H1 (cell line): ENCODE measurements around the gene SLC47A2. TPM values are rescaled to one million over a fixed set of nuclear protein-coding genes. Genes with fewer than 3 reads are reported as not detected.

Source experiments
- CTCF ChIA-PET: fragments of 300-600 bp; sonication (Branson Sonifier 250); formaldehyde crosslinking; loops from one replicate; lab custom pipeline; 2021; ENCODE audit not compliant: partially characterized antibody; lab: Charles Lee
- POLR2A ChIA-PET: fragments of 300-600 bp; sonication (Branson Sonifier 250); formaldehyde crosslinking; loops from one replicate; lab custom pipeline; 2021; ENCODE audit warnings: inconsistent platforms; ENCODE audit not compliant: partially characterized antibody; lab: Charles Lee
- DNase-seq, 2 experiments: peaks; one replicate each; pipeline versions ENCODE4 v3.0.0 to v3.0.0-alpha.2; 2010 to 2022; ENCODE audit warnings: low spot score in 2 of 2, low read depth in 1 of 2, mixed read lengths in 1 of 2
- FAIRE-seq: peaks from 2 replicates; lab custom pipeline; 2011; peaks lifted over from hg19 to GRCh38; lab: Jason Lieb, UNC
- H2AFZ ChIP-seq: 2 replicates; pipeline ENCODE4 v1.8.1; 2012; ENCODE audit warnings: low read length, inconsistent platforms
- H2AK5ac ChIP-seq: 2 replicates; pipeline ENCODE4 v1.6.1; 2013; ENCODE audit warnings: low read depth, low read length
- H2BK120ac ChIP-seq: replicated peaks from 2 replicates; pipeline ENCODE3; 2013; ENCODE audit warnings: low read depth, low read length, inconsistent platforms
- H2BK12ac ChIP-seq: 2 replicates; pipeline ENCODE4 v1.6.1; 2013; ENCODE audit warnings: low read depth, low read length
- H2BK15ac ChIP-seq: 2 replicates; pipeline ENCODE4 v1.6.1; 2013; ENCODE audit warnings: low read length
- H2BK20ac ChIP-seq: 2 replicates; pipeline ENCODE4 v1.6.1; 2013; ENCODE audit warnings: low read length
- H2BK5ac ChIP-seq: 2 replicates; pipeline ENCODE4 v1.6.1; 2013; ENCODE audit warnings: low read depth, low read length
- H3K14ac ChIP-seq: 2 replicates; pipeline ENCODE4 v1.6.1; 2013; ENCODE audit warnings: inconsistent platforms; ENCODE audit not compliant: insufficient read length
- H3K18ac ChIP-seq: 2 replicates; pipeline ENCODE4 v1.6.1; 2013; ENCODE audit warnings: low read length; ENCODE audit errors: extremely low read depth
- H3K23ac ChIP-seq: 2 replicates; pipeline ENCODE4 v1.6.1; 2013; ENCODE audit warnings: inconsistent platforms; ENCODE audit not compliant: insufficient read length
- H3K23me2 ChIP-seq: 2 replicates; pipeline ENCODE4 v1.6.1; 2013; ENCODE audit warnings: low read depth, low read length
- H3K27ac ChIP-seq: 2 replicates; pipeline ENCODE4 v1.6.1; 2011; ENCODE audit warnings: low read depth, low read length, inconsistent platforms
- H3K27me3 ChIP-seq, 4 experiments: replicated peaks in 1 of 4; 1 replicate in 1 of 4; 2 replicates in 3 of 4; pipeline versions ENCODE4 v1.6.1 to v1.8.1; 2011 to 2013; ENCODE audit warnings: low read length in 3 of 4, mild to moderate bottlenecking in 3 of 4, inconsistent platforms in 2 of 4, mixed read lengths in 2 of 4, moderate library complexity in 1 of 4; ENCODE audit not compliant: control insufficient read depth in 3 of 4, insufficient read depth in 3 of 4; ENCODE audit errors: extremely low read depth in 1 of 4
- H3K36me3 ChIP-seq, 4 experiments: 2 replicates each; pipeline versions ENCODE4 v1.6.1 to v1.8.1; 2011 to 2013; ENCODE audit warnings: mild to moderate bottlenecking in 4 of 4, low read length in 3 of 4, moderate library complexity in 2 of 4, control low read depth in 1 of 4, inconsistent platforms in 1 of 4; ENCODE audit not compliant: insufficient read depth in 4 of 4, control insufficient read depth in 2 of 4
- H3K4ac ChIP-seq: replicated peaks from 2 replicates; pipeline ENCODE3; 2013; ENCODE audit warnings: low read length, low read depth, mixed read lengths, inconsistent platforms; ENCODE audit not compliant: insufficient read length
- H3K4me1 ChIP-seq, 4 experiments: replicated peaks in 1 of 4; 1 replicate in 1 of 4; 2 replicates in 3 of 4; pipeline versions ENCODE4 v1.6.1 to v1.8.1; 2011 to 2013; ENCODE audit warnings: low read length in 3 of 4, inconsistent platforms in 2 of 4, mixed read lengths in 1 of 4; ENCODE audit not compliant: insufficient read depth in 4 of 4, control insufficient read depth in 3 of 4
- H3K4me2 ChIP-seq, 2 experiments: 2 replicates each; pipeline versions ENCODE4 v1.6.1 to v1.8.1; 2011 to 2013; ENCODE audit warnings: low read depth in 2 of 2, low read length in 2 of 2, control low read depth in 1 of 2, inconsistent platforms in 1 of 2, mild to moderate bottlenecking in 1 of 2; ENCODE audit not compliant: insufficient read depth in 1 of 2
- H3K4me3 ChIP-seq, 4 experiments: fragments of 200-600, 300-600 bp in 1 of 4; sonication (generic), shearing (Covaris generic), sonication (Bioruptor Twin) in 1 of 4; 2 replicates each; pipeline versions ENCODE4 v1.5.1 to v1.8.1; 2011 to 2016; ENCODE audit warnings: low read length in 4 of 4, low read depth in 3 of 4, control low read depth in 2 of 4, inconsistent platforms in 2 of 4, mild to moderate bottlenecking in 2 of 4, mixed read lengths in 1 of 4, moderate library complexity in 1 of 4; ENCODE audit not compliant: insufficient read depth in 2 of 4; ENCODE audit errors: extremely low read depth in 1 of 4
- H3K56ac ChIP-seq: replicated peaks from 2 replicates; pipeline ENCODE3; 2013; ENCODE audit warnings: low read depth, mild to moderate bottlenecking, mixed read lengths, low read length, inconsistent platforms; ENCODE audit not compliant: insufficient read length
- H3K79me1 ChIP-seq: 2 replicates; pipeline ENCODE4 v1.6.1; 2013; ENCODE audit warnings: low read depth, low read length, control low read depth
- H3K79me2 ChIP-seq, 2 experiments: 2 replicates each; pipeline versions ENCODE4 v1.6.1 to v1.8.1; 2012 to 2013; ENCODE audit warnings: low read length in 2 of 2, mild to moderate bottlenecking in 2 of 2, inconsistent platforms in 1 of 2; ENCODE audit not compliant: insufficient read depth in 2 of 2, control insufficient read depth in 1 of 2
- H3K9ac ChIP-seq, 4 experiments: replicated peaks in 1 of 4; 1 replicate in 1 of 4; 2 replicates in 3 of 4; pipeline versions ENCODE4 v1.6.1 to v1.8.1; 2011 to 2013; ENCODE audit warnings: low read depth in 3 of 4, low read length in 3 of 4, control low read depth in 2 of 4, mild to moderate bottlenecking in 2 of 4, moderate library complexity in 2 of 4, inconsistent platforms in 1 of 4; ENCODE audit errors: extremely low read depth in 1 of 4
- H3K9me3 ChIP-seq, 2 experiments: 2 replicates each; pipeline versions ENCODE4 v1.6.1 to v1.8.1; 2012 to 2013; ENCODE audit warnings: mild to moderate bottlenecking in 2 of 2, moderate library complexity in 2 of 2, control low read depth in 1 of 2, inconsistent platforms in 1 of 2, low read depth in 1 of 2, low read length in 1 of 2, mixed read lengths in 1 of 2; ENCODE audit not compliant: insufficient read depth in 2 of 2
- H4K20me1 ChIP-seq, 2 experiments: replicated peaks in 1 of 2; 2 replicates each; pipeline versions ENCODE3 to v1.8.1; 2011 to 2013; ENCODE audit warnings: inconsistent platforms in 2 of 2, low read length in 2 of 2, mild to moderate bottlenecking in 1 of 2; ENCODE audit not compliant: insufficient read depth in 2 of 2, control insufficient read depth in 1 of 2
- H4K5ac ChIP-seq: 2 replicates; pipeline ENCODE4 v1.6.1; 2013; ENCODE audit warnings: low read length, low read depth, mixed read lengths, inconsistent platforms; ENCODE audit not compliant: insufficient read length
- H4K8ac ChIP-seq: 2 replicates; pipeline ENCODE4 v1.8.0; 2013; ENCODE audit warnings: mild to moderate bottlenecking, moderate library complexity, low read length, inconsistent platforms; ENCODE audit not compliant: insufficient read depth; ENCODE audit errors: extremely low read depth
- H4K91ac ChIP-seq: replicated peaks from 2 replicates; pipeline ENCODE3; 2013; ENCODE audit warnings: low read length, mixed read lengths, inconsistent platforms; ENCODE audit not compliant: insufficient read length
- CTCF ChIP-seq, 3 experiments: IDR thresholded peaks; 1 replicate in 2 of 3; 2 replicates in 1 of 3; pipeline versions ENCODE4 v1.5.1 to v1.6.1; 2011; ENCODE audit warnings: low read length in 3 of 3, mild to moderate bottlenecking in 3 of 3, inconsistent platforms in 2 of 3, low read depth in 1 of 3, moderate library complexity in 1 of 3; ENCODE audit not compliant: insufficient read depth in 1 of 3; ENCODE audit errors: control extremely low read depth in 1 of 3
- WGBS, 2 experiments: shearing (Covaris generic) in 1 of 2; methylation state at CpG; one replicate each; pipeline versions ENCODE4 v1.1.6 to v1.1.7; 2013 to 2015; ENCODE audit warnings: low lambda C conversion rate in 2 of 2, mixed read lengths in 2 of 2, inconsistent platforms in 1 of 2, low coverage in 1 of 2, missing lambda C conversion rate in 1 of 2; ENCODE audit not compliant: insufficient replicate concordance in 2 of 2, insufficient coverage in 1 of 2, insufficient read length in 1 of 2; ENCODE audit errors: extremely low coverage in 1 of 2, missing lambda C conversion rate in 1 of 2; 5-methylcytosine and 5-hydroxymethylcytosine counted together
- polyA plus RNA-seq, 7 experiments: library from polyadenylated mRNA; depleted of rRNA in 3 of 7; stranded (reverse) in 5 of 7; unstranded in 2 of 7; fragments of >200 nt in 5 of 7; fragments of 200-250 nt in 2 of 7; gene quantifications; 1 replicate in 5 of 7; 2 replicates in 1 of 7; 4 replicates in 1 of 7; pipeline versions ENCODE4 v1.2.1 to v1.2.3, GENCODE V29; 2011 to 2013; ENCODE audit warnings: missing spikeins in 2 of 7, mixed read lengths in 2 of 7
- total RNA-seq: library from RNA; stranded (reverse); fragmentation: NEBNext Ultra II Directional; extraction: Animal tissue kit (Norgen Biotek cat#: 25700); gene quantifications from 2 replicates; pipeline ENCODE4 v1.2.1, GENCODE V29; 2021

The SLC47A2 gene
- total and polyA plus RNA-seq, 2 of the 8 experiments (the other 6 are each of a cell fraction or from before 2014, with no cell fraction given), result not detected

- H3K27ac ChIP-seq, result no peak overlapping the region; the same call in 1 of the 2 replicates
- H3K79me2 ChIP-seq, result no peaks in the 10 kb centered on the region
- peak overlapping the region; percentile 20 for H2BK120ac ChIP-seq
- ChIA-PET CTCF (interaction anchor here (0.7 to 1.6 kb wide), 10 partner anchors 8 to 351 kb away, joined by 3 to 6 read pairs (median 4); no protein-coding TSS in a partner anchor), POLR2A (interaction anchor here (1.3 kb wide), 1 partner anchor 54 kb away, joined by 3 read pairs; no protein-coding TSS in a partner anchor)
- H3K56ac ChIP-seq, result no peak overlapping the region
- H3K23ac ChIP-seq, result no peak overlapping the region
- H3K4ac ChIP-seq, result no peak overlapping the region
- H3K4me3 ChIP-seq, result no peak overlapping the region
- no peaks in the 10 kb centered on the region for H3K27me3 ChIP-seq
- H2AFZ ChIP-seq, result no peak overlapping the region
- FAIRE-seq (no peak), DNase-seq (peak in 1 of 2 experiments; percentile 48)
- no peak overlapping the region for H3K14ac ChIP-seq
- H3K79me1 ChIP-seq, result no peaks in the 10 kb centered on the region
- no peaks in the 10 kb centered on the region for H3K9me3 ChIP-seq
- H3K23me2 ChIP-seq, result no peaks in the 10 kb centered on the region
- H3K18ac ChIP-seq, result no peak overlapping the region; the same call in 1 of the 2 replicates
- H4K5ac ChIP-seq, result peak overlapping the region; percentile 19
- 0 out of 2 replicates have a peak overlapping the region, but pooled peaks have one; percentile 53 for H2BK15ac ChIP-seq
- peak overlapping the region; percentile 26 for H4K91ac ChIP-seq
- no peaks in the 10 kb centered on the region for H4K20me1 ChIP-seq
- H2AK5ac ChIP-seq, result no peak overlapping the region
- H2BK5ac ChIP-seq, result no peak overlapping the region
- no peak overlapping the region for H2BK20ac ChIP-seq
- no peak for TF ChIP-seq CTCF (IDR thresholded peaks at IDR 0.05; ENCODE audit: control extremely low read depth in 1 of 3, insufficient read depth in 1 of 3, low read depth in 1 of 3, low read length in 3 of 3)
- H2BK12ac ChIP-seq, result peak overlapping the region; percentile 70; the same call in 1 of the 2 replicates
- no peaks in the 10 kb centered on the region for H3K36me3 ChIP-seq
- 80% methylated on average over 22 of the region's 22 CpGs; no CpG with 5 or more reads in 1 of the 2 experiments for WGBS, 2 experiments
- no peak overlapping the region for H4K8ac ChIP-seq
- H3K9ac ChIP-seq, result no peak overlapping the region
- H3K4me2 ChIP-seq, result 0 out of 4 replicates have a peak overlapping the region, but pooled peaks of 1 of the 2 experiments have one; percentile 14
- H3K4me1 ChIP-seq, result peaks cover 9 to 31% (median 20%) of the 10 kb centered on the region in 4 experiments
These were observed 10.3 kb downstream of the SLC47A2 start for GRCh38 chr17:19705771-19706770.
